Kidney (tissue), 14 donors: ENCODE data around the gene PJVK. TPM values are rescaled to one million over a fixed set of nuclear protein-coding genes. Genes with fewer than 3 reads are reported as not detected.

Source experiments
- DNase-seq, 5 donors: peaks; one replicate each; pipeline ENCODE4 v3.0.0-alpha.2; 2013 to 2020
- FAIRE-seq: peaks from 2 replicates; lab custom pipeline; 2012; peaks lifted over from hg19 to GRCh38; lab: Jason Lieb, UNC
- H3K27ac ChIP-seq, 2 donors: one replicate each; pipeline ENCODE4 v1.7.0; 2013; ENCODE audit warnings: low read depth in 2 of 2, low read length in 2 of 2, inconsistent platforms in 1 of 2
- H3K27me3 ChIP-seq: one replicate; pipeline ENCODE4 v1.7.1; 2013; ENCODE audit warnings: low read length, inconsistent platforms; ENCODE audit not compliant: control insufficient read depth, insufficient read depth
- H3K36me3 ChIP-seq, 3 donors: one replicate each; pipeline versions ENCODE4 v1.7.0 to v1.7.1; 2013; ENCODE audit warnings: low read length in 3 of 3, control low read depth in 1 of 3, inconsistent platforms in 1 of 3; ENCODE audit not compliant: insufficient read depth in 3 of 3, control insufficient read depth in 2 of 3
- H3K4me1 ChIP-seq, 3 donors: one replicate each; pipeline versions ENCODE4 v1.7.0 to v1.7.1; 2013; ENCODE audit warnings: low read length in 3 of 3, inconsistent platforms in 1 of 3, low read depth in 1 of 3; ENCODE audit not compliant: control insufficient read depth in 2 of 3, insufficient read depth in 2 of 3
- H3K4me3 ChIP-seq, 3 donors: one replicate each; pipeline versions ENCODE4 v1.7.0 to v1.8.1; 2013; ENCODE audit warnings: low read length in 3 of 3, control low read depth in 1 of 3, inconsistent platforms in 1 of 3
- H3K9ac ChIP-seq, 3 donors: one replicate each; pipeline versions ENCODE4 v1.7.0 to v1.7.1; 2013; ENCODE audit warnings: low read length in 3 of 3, control low read depth in 1 of 3, inconsistent platforms in 1 of 3
- H3K9me3 ChIP-seq, 3 donors: one replicate each; pipeline versions ENCODE4 v1.7.0 to v1.7.1; 2013; ENCODE audit warnings: low read length in 3 of 3, control low read depth in 1 of 3, inconsistent platforms in 1 of 3; ENCODE audit not compliant: control insufficient read depth in 2 of 3, insufficient read depth in 1 of 3
- intact Hi-C: fragments of 100-400 bp; cut with DNase I; formaldehyde crosslinking; loops from one replicate; pipeline ENCODE4 v1.11.1; 2022
- polyA plus RNA-seq: library from polyadenylated mRNA; stranded (reverse); fragments of 350-450 nt; fragmentation: Illumina TruSeq; extraction: RNeasy Lipid Tissue Mini Kit (QIAGEN cat#74804); gene quantifications from one replicate; pipeline ENCODE4 v1.2.3, GENCODE V29; 2014; ENCODE audit warnings: low read depth, low replicate concordance; ENCODE audit not compliant: insufficient read depth
- total RNA-seq: library from RNA; stranded (reverse); fragmentation: NEBNext Ultra II Directional; extraction: Animal tissue kit (Norgen Biotek cat#: 25700); gene quantifications from one replicate; pipeline ENCODE4 v1.2.1, GENCODE V29; 2021
- TF ChIP-seq, protein P1 (sequence below): IDR thresholded peaks from 3 replicates; pipeline ENCODE4 v1.5.1; 2012; ENCODE audit warnings: mild to moderate bottlenecking, moderate library complexity, borderline replicate concordance; ENCODE audit not compliant: insufficient read depth; ENCODE audit errors: extremely low read depth
- donor health status: control.
- donor health status: control.
- donor health status: control.
- donor health status: control.
- donor health status: control.
- donor health status: DM: yes; HTN: yes; CAD: no.
- donor health status: Normal renal cell carcinoma (clear cell type).

The PJVK gene
- total and polyA plus RNA-seq, 2 donors from 2014 or later, result 4.3 to 6.2 TPM

DNA sequence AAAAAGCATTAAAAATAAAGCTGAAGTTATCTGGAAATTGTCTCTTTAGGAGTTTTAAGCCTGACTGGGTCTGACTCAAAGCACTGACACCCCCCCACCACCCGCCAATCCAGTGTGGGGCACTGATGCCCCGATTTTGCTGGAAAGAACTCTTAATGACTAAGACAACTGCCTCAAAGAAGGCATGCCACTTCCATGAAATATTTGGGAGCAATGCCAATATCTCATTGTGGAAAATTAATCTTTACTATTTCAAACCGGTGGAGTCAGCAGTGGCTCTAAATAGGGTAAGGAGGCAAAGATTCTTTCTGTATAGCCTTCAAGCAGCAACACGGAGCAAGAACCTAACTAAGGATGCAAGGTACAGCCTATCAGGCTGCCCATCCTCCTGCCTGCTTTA lies 22.8 kb downstream of the PJVK start:
- H3K27ac ChIP-seq, result no peak overlapping the region
- H3K4me1 ChIP-seq, result peaks cover 0 to 3% (median 0%) of the 10 kb centered on the region in 3 donors
- FAIRE-seq, result no peak
- no peak for DNase-seq
- H3K9me3 ChIP-seq, result no peaks in the 10 kb centered on the region
- H3K36me3 ChIP-seq, result no peaks in the 10 kb centered on the region
- H3K9ac ChIP-seq, result no peak overlapping the region
- intact Hi-C loops, result no loop called here
- TF ChIP-seq, protein P1, sequence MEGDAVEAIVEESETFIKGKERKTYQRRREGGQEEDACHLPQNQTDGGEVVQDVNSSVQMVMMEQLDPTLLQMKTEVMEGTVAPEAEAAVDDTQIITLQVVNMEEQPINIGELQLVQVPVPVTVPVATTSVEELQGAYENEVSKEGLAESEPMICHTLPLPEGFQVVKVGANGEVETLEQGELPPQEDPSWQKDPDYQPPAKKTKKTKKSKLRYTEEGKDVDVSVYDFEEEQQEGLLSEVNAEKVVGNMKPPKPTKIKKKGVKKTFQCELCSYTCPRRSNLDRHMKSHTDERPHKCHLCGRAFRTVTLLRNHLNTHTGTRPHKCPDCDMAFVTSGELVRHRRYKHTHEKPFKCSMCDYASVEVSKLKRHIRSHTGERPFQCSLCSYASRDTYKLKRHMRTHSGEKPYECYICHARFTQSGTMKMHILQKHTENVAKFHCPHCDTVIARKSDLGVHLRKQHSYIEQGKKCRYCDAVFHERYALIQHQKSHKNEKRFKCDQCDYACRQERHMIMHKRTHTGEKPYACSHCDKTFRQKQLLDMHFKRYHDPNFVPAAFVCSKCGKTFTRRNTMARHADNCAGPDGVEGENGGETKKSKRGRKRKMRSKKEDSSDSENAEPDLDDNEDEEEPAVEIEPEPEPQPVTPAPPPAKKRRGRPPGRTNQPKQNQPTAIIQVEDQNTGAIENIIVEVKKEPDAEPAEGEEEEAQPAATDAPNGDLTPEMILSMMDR, result no peak
- H3K27me3 ChIP-seq, result no peaks in the 10 kb centered on the region
- no peak overlapping the region for H3K4me3 ChIP-seq

DNA sequence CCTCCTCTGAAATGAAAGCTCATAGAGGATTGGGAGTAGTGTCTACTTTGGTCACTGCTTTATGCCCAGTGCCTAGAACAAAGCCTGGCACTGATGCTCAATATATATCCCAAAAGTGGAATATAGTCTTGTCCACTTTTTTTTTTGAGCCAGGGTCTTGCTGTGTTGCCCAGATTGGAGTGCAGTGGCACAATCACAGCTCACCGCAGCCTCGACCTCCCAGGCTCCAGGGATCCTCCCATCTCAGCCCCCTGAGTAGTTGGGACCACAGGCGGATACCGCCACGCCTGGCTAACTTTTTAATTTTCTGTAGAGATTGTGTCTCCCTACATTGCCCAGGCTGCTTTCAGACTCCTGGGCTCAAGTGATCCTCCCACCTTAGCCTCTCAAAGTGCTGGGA lies 23.4 kb downstream of the PJVK start:
- Histone ChIP-seq H3K27ac (no peak overlapping the region), H3K4me1 (peaks cover 0 to 6% (median 3%) of the 10 kb centered on the region in 3 donors), H3K36me3 (no peaks in the 10 kb centered on the region), H3K9ac (no peak overlapping the region), H3K27me3 (no peaks in the 10 kb centered on the region), H3K4me3 (no peak overlapping the region), H3K9me3 (no peaks in the 10 kb centered on the region)
- DNase-seq, result no peak
- no peak for FAIRE-seq
- TF ChIP-seq, protein P1, result no peak
- intact Hi-C loops, result no loop called here

DNA sequence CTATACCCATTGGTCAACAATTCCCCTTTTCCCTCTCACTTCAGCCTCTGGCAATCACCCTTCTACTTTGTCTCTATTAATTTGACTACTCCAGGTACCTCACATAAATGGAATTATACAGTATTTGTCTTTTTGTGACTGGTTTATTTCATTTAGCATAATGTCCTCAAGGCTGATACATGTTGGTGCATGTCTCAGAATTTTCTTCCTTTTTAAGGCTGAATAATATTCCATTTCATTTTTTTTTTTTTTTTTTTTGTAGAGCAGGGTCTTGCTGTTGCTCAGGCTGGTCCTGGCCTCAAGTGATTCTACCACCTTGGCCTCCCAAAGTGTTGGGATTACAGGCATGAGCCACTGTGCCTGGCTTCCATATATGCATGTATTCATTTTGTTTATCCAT lies 25.3 kb downstream of the PJVK start:
- DNase-seq, result no peak
- H3K27me3 ChIP-seq, result no peaks in the 10 kb centered on the region

More for the DNA sequence above, 25.3 kb downstream of the PJVK start:
- no peaks in the 10 kb centered on the region for H3K9me3 ChIP-seq
- H3K9ac ChIP-seq, result no peak overlapping the region
- H3K4me3 ChIP-seq, result no peak overlapping the region
- intact Hi-C loops, result no loop called here
- peaks cover 0 to 10% (median 4%) of the 10 kb centered on the region in 3 donors for H3K4me1 ChIP-seq
- H3K36me3 ChIP-seq, result no peaks in the 10 kb centered on the region
- no peak overlapping the region for H3K27ac ChIP-seq
- FAIRE-seq, result no peak
- TF ChIP-seq, protein P1, result no peak
